ENCODE measurements around the gene TRIM45. TPM values are rescaled to one million over a fixed set of nuclear protein-coding genes. Genes with fewer than 3 reads are reported as not detected.
"Not testable (repeated sequence)": the region's sequence is repeated elsewhere in the genome, so short reads cannot be mapped to it uniquely, and the experiment has no call there.

Gene TRIM45, protein sequence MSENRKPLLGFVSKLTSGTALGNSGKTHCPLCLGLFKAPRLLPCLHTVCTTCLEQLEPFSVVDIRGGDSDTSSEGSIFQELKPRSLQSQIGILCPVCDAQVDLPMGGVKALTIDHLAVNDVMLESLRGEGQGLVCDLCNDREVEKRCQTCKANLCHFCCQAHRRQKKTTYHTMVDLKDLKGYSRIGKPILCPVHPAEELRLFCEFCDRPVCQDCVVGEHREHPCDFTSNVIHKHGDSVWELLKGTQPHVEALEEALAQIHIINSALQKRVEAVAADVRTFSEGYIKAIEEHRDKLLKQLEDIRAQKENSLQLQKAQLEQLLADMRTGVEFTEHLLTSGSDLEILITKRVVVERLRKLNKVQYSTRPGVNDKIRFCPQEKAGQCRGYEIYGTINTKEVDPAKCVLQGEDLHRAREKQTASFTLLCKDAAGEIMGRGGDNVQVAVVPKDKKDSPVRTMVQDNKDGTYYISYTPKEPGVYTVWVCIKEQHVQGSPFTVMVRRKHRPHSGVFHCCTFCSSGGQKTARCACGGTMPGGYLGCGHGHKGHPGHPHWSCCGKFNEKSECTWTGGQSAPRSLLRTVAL
- polyA plus RNA-seq: 0.10 TPM

DNA sequence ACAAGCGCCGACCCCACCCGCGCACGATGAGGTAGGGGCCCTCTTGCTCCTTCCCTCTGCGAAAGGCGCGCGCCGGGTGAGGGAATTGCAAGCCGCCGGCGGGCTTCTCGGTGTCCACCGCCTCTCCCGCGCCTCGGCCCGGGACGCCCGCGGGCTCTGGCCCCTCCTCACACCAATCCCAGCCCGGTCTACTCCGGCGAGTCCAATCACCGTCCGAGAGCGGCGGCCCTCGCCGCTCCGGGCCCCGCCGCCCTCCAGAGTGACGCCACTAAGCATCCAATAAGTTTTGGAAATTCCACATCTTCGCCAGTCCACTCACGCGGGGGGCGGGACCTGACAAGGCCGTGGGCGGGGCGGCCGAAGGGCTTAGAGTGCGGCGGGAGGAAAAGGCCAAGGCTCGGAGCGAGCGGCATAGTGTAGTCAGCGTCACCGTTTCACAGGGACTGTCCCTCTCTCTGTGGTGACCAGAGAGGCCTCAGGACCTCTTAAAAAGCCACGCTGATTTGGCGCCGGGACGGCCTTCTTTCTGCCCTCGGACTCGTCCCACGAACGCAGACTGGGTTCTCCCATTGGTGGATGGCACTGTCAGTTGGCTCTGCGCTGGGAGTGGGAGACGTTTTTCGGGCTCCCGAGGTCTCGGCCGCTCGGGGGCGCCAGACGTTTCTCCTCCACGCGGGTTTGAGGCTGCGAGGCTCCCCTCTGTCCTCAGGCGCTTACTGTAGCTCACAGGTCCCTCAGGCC lies at the start of gene TRIM45:
Gene TRIM45, minus strand, starts transcription at position 161 of the 741 bp plus-strand sequence. CDS start 548 bp downstream, outside the sequence.
- H3K36me3 Mint-ChIP-seq: peaks cover 2% of the 10 kb centered on the region
- H3K4me3 Mint-ChIP-seq: peak within 1 kb of the TSS in 3 of 4 donors; percentile 89 to 94 (median 93)

DNA sequence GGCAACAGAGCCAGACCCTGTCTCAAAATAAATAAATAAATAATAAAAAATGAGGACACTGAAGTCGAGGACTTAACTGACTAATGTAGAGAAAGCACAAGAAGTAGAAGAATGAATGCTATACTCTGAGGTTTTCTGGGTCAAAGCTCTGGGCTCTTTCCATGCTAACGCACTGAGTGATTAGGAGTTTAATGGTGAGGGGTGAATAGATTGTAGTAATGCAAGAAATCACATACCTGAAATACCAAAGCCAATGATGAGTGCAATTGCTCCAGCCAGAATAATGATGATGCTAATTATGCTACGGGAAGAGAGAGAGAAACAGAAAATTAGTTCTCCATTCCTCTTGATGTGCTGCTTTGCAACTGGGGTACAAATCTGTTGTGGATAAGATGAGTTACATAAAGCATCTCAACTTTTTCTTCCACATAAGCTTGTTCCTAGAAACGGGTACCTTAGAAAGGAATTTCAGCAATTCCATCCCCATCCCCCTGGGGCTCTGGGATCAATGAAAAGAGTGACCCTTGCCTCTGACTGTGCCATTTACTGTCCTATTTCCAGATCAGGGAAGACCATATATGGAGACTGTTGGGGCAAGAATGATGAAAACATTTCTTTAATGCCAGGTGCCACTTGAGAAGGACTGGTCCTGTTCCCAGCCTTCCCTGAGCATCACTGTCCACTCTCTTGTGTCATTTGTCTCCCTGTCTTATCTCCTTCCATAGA lies 48.5 kb upstream of the TRIM45 start:
- Mint-ChIP-seq H3K9me3 (peaks cover 0 to 3% (median 0%) of the 10 kb centered on the region in 3 donors), H3K27me3 (peaks cover 2% of the 10 kb centered on the region), H3K4me3 (no peak overlapping the region), H3K4me1 (peaks cover 0 to 3% (median 0%) of the 10 kb centered on the region in 3 donors), H3K27ac (no peak overlapping the region), H3K36me3 (no peaks in the 10 kb centered on the region)

More for the DNA sequence above, at the start of gene TRIM45:
- no peaks in the 10 kb centered on the region for H3K27me3 Mint-ChIP-seq
- peaks cover 0 to 4% (median 0%) of the 10 kb centered on the region in 3 donors for H3K4me1 Mint-ChIP-seq
- no peaks in the 10 kb centered on the region for H3K9me3 Mint-ChIP-seq
- H3K27ac Mint-ChIP-seq: peak within 1 kb of the TSS in 2 of 3 donors; percentile 31 to 41

DNA sequence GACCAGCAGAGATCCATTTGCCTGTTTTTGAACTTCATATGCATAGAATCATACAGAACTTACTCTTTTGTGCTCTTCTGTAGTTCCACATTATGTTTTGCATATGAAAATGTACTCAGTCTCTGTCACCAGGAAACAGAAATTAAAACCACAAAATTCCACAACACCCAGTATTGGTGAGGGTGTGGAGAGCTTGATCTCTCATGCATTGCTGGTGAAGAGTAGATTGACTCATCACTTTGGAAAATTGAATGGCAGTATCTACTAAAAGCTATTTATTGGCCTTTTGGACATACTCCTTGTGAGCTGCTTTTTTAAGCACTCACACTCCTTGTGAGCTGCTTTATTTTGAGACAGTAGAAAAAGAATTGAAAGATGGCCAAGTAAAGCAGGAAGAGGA lies 45.9 kb upstream of the TRIM45 start:
- Mint-ChIP-seq H3K36me3 (no peaks in the 10 kb centered on the region), H3K27me3 (peaks cover 2% of the 10 kb centered on the region), H3K27ac (no peak overlapping the region), H3K4me3 (no peak overlapping the region), H3K4me1 (peaks cover 0 to 3% (median 0%) of the 10 kb centered on the region in 3 donors), H3K9me3 (peaks cover 0 to 3% (median 0%) of the 10 kb centered on the region in 3 donors)

DNA sequence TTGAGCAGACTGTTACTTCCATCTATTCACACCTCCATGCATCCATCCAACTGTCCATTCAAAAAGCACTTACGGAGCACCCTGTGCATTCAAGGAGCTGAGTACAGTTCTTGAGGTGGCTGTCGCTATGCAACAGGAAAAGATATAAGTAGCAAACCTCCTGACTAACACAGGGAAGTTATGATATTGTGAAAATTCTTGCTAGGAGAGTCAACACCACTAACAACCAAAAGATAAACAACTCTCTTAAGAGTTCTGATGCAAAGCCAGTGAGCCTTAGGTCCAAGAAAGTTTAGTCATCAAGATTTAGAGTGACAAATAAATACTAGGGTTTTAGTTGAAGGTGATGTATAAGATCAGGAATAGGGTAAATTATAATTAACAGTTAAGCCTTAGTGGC lies 44.5 kb upstream of the TRIM45 start:
- H3K36me3 Mint-ChIP-seq: no peaks in the 10 kb centered on the region
- H3K27ac Mint-ChIP-seq: no peak overlapping the region
- peaks cover 7% of the 10 kb centered on the region for H3K27me3 Mint-ChIP-seq
- H3K4me1 Mint-ChIP-seq: peaks cover 0 to 3% (median 0%) of the 10 kb centered on the region in 3 donors
- H3K9me3 Mint-ChIP-seq: peaks cover 0 to 2% (median 0%) of the 10 kb centered on the region in 3 donors
- H3K4me3 Mint-ChIP-seq: no peak overlapping the region

DNA sequence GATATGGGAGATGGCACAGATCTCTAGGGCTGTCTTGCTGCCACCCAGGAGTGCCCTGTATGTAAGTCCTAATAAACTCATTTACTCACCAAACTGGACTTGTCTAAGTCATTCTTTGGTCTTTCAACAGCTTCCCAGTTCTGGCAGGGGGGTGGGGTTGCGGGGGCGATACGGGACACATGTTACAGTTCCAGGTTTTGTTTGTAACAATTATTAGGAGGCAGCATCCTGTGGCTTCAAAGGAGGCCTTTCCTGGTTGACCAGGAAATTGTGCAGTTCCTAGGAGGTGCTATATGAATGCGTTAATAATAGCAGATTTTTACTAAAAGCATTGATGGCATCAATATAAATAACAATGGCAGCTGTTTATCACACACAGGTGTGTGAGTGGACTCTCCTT lies 42.7 kb upstream of the TRIM45 start:
- Mint-ChIP-seq H3K9me3 (no peaks in the 10 kb centered on the region), H3K4me3 (no peak overlapping the region), H3K4me1 (peaks cover 0 to 3% (median 0%) of the 10 kb centered on the region in 3 donors), H3K27me3 (peaks cover 14% of the 10 kb centered on the region), H3K36me3 (peaks cover 2% of the 10 kb centered on the region), H3K27ac (no peak overlapping the region)

DNA sequence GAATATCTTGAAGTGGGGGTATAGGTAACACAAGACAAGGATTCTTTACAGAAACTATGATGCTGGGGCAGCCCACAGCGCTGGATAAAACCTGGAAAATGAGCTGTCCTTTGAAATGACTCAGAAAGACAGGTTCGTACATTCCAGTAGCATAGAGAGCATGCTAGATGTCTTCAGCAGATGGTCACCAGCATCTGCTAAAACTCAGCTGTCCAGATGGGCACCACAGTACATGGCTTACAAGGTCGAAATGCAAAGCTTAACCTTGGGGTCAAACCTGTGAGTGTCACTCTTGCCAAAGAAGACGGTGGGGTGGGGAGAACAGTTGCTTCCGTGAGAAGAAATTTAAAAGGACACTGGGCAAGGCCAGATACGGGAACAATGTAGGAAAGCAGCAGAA lies 41.3 kb upstream of the TRIM45 start:
- Mint-ChIP-seq H3K4me1 (peaks cover 0 to 1% (median 0%) of the 10 kb centered on the region in 3 donors), H3K36me3 (peaks cover 2% of the 10 kb centered on the region), H3K4me3 (no peak overlapping the region), H3K27me3 (peaks cover 16% of the 10 kb centered on the region), H3K9me3 (no peaks in the 10 kb centered on the region), H3K27ac (no peak overlapping the region)

DNA sequence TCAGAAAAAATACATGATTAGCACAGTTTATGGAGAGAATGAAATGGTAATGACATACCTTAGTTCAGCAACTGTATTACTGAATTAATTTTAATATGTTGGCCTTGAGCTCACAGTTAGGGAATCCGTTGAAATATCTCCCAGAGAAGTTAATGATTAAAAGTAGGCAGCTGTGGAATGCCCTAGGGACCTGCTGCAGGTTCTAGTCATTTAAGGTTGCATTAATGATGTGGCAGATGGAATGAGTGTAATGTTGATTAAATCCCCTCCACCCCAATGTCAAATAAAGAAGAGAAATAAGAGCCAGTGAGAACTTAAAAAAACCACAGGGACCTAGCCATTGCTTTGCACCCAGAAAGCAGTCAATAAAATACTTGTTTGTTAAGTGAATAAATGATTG lies 40.3 kb upstream of the TRIM45 start:
- Mint-ChIP-seq H3K27me3 (peaks cover 19% of the 10 kb centered on the region), H3K4me3 (no peak overlapping the region), H3K9me3 (peaks cover 0 to 2% (median 0%) of the 10 kb centered on the region in 3 donors), H3K4me1 (no peaks in the 10 kb centered on the region), H3K27ac (no peak overlapping the region), H3K36me3 (peaks cover 2% of the 10 kb centered on the region)

DNA sequence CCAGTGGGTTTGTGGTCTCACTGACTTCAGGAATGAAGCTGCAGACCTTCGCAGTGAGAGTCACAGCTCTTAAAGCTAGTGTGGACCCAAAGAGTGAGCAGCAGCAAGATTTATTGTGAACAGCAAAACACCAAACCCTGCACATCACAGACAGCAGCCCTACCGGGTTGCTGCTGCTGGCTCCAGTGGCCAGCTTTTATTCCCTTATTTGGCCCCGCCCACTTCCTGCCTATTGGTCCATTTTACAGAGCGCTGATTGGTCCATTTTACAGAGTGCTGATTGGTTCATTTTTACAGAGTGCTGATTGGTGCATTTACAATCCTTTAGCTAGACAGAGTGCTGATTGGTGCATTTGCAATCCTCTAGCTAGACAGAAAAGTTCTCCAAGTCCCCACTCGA lies 29.8 kb upstream of the TRIM45 start:
- H3K36me3 Mint-ChIP-seq, H3K27ac Mint-ChIP-seq, H3K4me1 Mint-ChIP-seq, H3K4me3 Mint-ChIP-seq, H3K27me3 Mint-ChIP-seq: not testable (repeated sequence)
- H3K9me3 Mint-ChIP-seq: peaks cover 0 to 12% (median 6%) of the 10 kb centered on the region in 3 donors

DNA sequence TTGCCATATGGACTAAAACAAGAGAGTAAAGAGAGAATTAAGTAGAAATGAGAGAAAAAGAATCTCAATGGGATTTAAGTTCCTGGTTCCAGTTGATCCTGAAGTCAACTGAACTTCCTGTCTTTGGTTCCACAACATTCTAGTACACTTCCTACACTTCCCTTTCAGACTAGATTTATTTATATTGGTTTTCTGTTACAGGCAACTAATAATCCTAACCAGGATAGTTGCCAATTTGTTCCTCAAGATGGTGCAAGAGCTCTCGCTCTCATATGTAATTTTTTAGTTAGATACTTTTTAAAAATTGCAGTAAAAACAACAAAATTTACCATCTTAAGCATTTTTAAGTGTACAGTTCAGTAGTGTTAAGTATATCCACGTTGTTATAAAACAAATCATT lies 28.8 kb upstream of the TRIM45 start:
- H3K4me3 Mint-ChIP-seq: no peak overlapping the region
- no peaks in the 10 kb centered on the region for H3K36me3 Mint-ChIP-seq
- H3K4me1 Mint-ChIP-seq: no peaks in the 10 kb centered on the region
- peaks cover 0 to 12% (median 6%) of the 10 kb centered on the region in 3 donors for H3K9me3 Mint-ChIP-seq
- peaks cover 5% of the 10 kb centered on the region for H3K27me3 Mint-ChIP-seq
- no peak overlapping the region for H3K27ac Mint-ChIP-seq

DNA sequence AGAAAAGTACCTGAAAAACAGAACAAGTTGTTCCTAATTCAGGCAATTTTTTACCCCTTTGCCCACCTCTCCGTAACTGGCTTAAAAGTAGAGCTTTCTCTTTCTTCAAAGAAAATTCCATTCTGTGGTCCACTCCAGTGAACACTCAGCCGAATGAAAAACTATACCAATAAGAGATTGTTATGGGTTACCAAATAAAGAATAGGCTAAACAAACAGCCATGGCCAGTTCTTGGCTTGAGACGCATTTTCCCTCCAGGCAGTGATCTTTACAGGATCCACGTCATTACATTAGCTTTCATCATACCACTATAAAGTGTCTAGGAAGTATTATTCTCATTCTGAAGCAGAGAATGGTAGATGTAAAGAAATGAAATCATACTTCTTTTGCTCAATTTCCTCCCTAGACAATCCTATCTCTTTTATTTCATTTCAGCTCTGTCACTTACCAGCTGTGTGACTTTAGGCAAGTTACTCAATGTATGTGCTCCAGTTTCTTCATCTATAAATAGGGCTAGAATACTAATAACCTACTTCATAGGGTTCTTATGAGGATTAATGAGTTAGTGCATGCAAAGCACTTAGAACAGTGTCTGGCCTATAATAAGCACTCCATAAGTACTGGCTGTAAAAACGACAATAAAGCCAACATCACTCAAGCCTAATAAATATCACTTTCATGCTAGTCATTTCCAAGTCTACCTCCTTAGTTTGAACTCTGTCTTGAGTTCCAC lies 26.5 kb upstream of the TRIM45 start:
- H3K4me3 Mint-ChIP-seq: no peak overlapping the region
- H3K36me3 Mint-ChIP-seq: no peaks in the 10 kb centered on the region
- no peaks in the 10 kb centered on the region for H3K4me1 Mint-ChIP-seq
- peaks cover 10% of the 10 kb centered on the region for H3K27me3 Mint-ChIP-seq
- H3K9me3 Mint-ChIP-seq: peaks cover 0 to 12% (median 6%) of the 10 kb centered on the region in 3 donors
- H3K27ac Mint-ChIP-seq: no peak overlapping the region

DNA sequence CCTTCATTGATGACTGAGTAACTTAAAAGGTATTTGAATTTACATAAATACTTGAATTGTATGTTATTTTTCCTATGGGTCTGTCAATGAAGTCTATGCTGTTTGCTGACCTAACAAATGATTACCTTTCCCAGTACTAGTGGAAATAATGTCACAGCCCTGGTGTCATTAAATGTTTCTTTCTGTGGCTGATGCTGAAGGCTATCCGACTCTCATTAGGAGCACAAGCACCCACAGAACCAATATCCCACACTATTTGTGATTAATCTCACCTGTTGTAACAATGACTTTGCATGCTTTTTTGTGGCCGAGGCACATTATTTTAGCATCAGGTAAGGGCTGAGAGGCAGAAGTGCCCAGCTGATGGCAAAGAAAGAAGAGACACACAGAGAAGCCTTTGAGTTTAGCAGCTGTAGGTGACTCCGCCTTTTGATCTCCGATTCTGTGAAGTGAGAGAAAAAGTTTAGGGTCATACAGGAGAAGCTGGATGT lies 25.8 kb upstream of the TRIM45 start:
- H3K36me3 Mint-ChIP-seq: no peaks in the 10 kb centered on the region
- no peak overlapping the region for H3K4me3 Mint-ChIP-seq
- peaks cover 0 to 12% (median 6%) of the 10 kb centered on the region in 3 donors for H3K9me3 Mint-ChIP-seq
- H3K4me1 Mint-ChIP-seq: no peaks in the 10 kb centered on the region
- peaks cover 10% of the 10 kb centered on the region for H3K27me3 Mint-ChIP-seq
- H3K27ac Mint-ChIP-seq: no peak overlapping the region

DNA sequence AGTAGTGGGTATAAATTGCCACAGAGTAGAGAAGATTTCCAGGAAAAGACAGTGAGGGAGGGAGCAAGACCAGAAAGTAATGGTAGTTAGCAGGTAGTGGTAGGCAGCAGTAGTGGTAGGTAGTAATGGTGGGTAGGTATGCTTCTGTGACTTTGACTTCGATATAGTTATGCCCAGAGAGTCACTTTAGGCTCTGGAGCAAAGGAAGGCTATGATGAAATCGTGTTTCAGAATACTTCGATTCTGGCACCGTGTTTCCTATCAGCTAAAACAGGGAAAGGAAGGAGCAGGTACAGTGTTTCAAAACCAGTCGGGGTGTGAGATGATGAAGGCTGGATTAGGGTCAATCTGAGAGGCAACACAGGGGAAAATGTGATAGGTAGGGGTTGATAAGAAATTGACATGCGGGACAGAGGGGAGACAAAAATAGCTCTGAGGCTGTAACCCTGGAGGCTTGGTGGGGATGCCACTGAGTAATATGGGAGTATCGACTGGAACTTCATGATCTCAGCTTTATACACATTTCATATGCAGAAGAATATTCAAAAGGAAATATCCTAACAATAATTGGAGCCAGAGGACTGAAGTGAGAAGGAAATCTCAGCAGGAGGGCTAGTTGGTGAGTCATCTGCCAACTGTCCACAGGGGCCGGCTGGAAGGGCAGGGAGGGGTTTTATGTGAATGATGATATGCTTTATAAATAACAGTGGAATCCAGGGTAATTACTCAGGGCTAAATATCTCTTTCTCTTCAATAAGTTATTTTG lies 25.2 kb upstream of the TRIM45 start:
- no peak overlapping the region for H3K4me3 Mint-ChIP-seq
- H3K27ac Mint-ChIP-seq: no peak overlapping the region
- peaks cover 10% of the 10 kb centered on the region for H3K27me3 Mint-ChIP-seq
- no peaks in the 10 kb centered on the region for H3K4me1 Mint-ChIP-seq
- peaks cover 0 to 10% (median 5%) of the 10 kb centered on the region in 3 donors for H3K9me3 Mint-ChIP-seq
- no peaks in the 10 kb centered on the region for H3K36me3 Mint-ChIP-seq

DNA sequence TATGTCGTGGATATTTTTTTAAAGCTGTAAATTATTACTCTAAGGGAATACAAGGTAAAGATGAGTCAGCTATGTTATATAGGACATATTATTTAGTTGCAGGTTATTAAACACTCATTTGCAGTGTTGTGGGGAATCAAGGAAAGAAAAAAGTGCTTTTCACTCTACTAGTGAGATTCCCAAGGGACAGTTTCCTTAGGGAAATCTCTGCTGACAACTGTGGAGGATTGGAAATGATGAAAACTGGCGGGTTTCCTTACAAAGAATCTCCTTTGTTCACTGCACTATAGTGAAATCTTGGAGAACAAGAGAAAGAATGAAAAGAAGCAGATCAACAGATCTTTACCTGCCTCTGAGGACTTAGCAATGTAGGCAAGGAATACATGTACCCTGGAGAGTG lies 24.5 kb upstream of the TRIM45 start:
- Mint-ChIP-seq H3K27ac (no peak overlapping the region), H3K36me3 (no peaks in the 10 kb centered on the region), H3K4me1 (no peaks in the 10 kb centered on the region), H3K27me3 (peaks cover 10% of the 10 kb centered on the region), H3K9me3 (peaks cover 0 to 4% (median 0%) of the 10 kb centered on the region in 3 donors), H3K4me3 (no peak overlapping the region)
